IMR-90 (cell line): ENCODE measurements around the gene SLC6A16. TPM values are rescaled to one million over a fixed set of nuclear protein-coding genes. Genes with fewer than 3 reads are reported as not detected.

Source experiments
- ATAC-seq: fragments of 200-7000 bp; cut with Tn5 transposase; 2 replicates; pipeline ENCODE4 v1.9.1; 2020; ENCODE audit warnings: low read depth, mild to moderate bottlenecking, moderate library complexity
- BruUV-seq: library from RNA; stranded (reverse); fragments of 400-500 nt; replicated peaks from 2 replicates; lab custom pipeline; 2021; lab: Mats Ljungman, UMichigan
- CTCF ChIA-PET: fragments of 300-600 bp; formaldehyde crosslinking; extraction: SDS; loops from one replicate; lab custom pipeline; 2021; ENCODE audit warnings: antibody characterized with exemption; lab: Yijun Ruan, JAX
- POLR2A ChIA-PET: fragments of 300-600 bp; sonication (Branson Sonifier 250); formaldehyde crosslinking; loops from one replicate; lab custom pipeline; 2022; ENCODE audit warnings: antibody characterized with exemption; ENCODE audit not compliant: unreplicated experiment; lab: Charles Lee
- DNase-seq: peaks from one replicate; pipeline ENCODE4 v3.0.0; 2013
- H2AFZ ChIP-seq: replicated peaks from 2 replicates; pipeline ENCODE3; 2013; ENCODE audit warnings: low read length, mild to moderate bottlenecking; ENCODE audit not compliant: poor library complexity
- H2AK5ac ChIP-seq: 2 replicates; pipeline ENCODE4 v1.6.1; 2013; ENCODE audit warnings: low read depth, low read length, inconsistent platforms
- H2AK9ac ChIP-seq: replicated peaks from 2 replicates; pipeline ENCODE3; 2013; ENCODE audit warnings: mild to moderate bottlenecking, low read depth, low read length, moderate library complexity; ENCODE audit not compliant: poor library complexity
- H2BK120ac ChIP-seq: 2 replicates; pipeline ENCODE4 v1.6.1; 2013; ENCODE audit warnings: low read depth, low read length, inconsistent platforms
- H2BK15ac ChIP-seq: 3 replicates; pipeline ENCODE4 v1.6.1; 2013; ENCODE audit warnings: low read depth, low read length, inconsistent platforms
- H2BK20ac ChIP-seq: 2 replicates; pipeline ENCODE4 v1.6.1; 2013; ENCODE audit warnings: low read depth, mild to moderate bottlenecking, inconsistent platforms, low read length, moderate library complexity
- H2BK5ac ChIP-seq: 2 replicates; pipeline ENCODE4 v1.6.1; 2013; ENCODE audit warnings: mild to moderate bottlenecking, low read depth, low read length, inconsistent platforms; ENCODE audit not compliant: poor library complexity, severe bottlenecking
- H3K14ac ChIP-seq: replicated peaks from 2 replicates; pipeline ENCODE4 v1.6.1; 2013; ENCODE audit warnings: low read depth, low read length, inconsistent platforms
- H3K18ac ChIP-seq: 2 replicates; pipeline ENCODE4 v1.6.1; 2013; ENCODE audit warnings: low read depth, low read length, control low read depth
- H3K23ac ChIP-seq: 2 replicates; pipeline ENCODE4 v1.6.1; 2013; ENCODE audit warnings: low read depth, low read length, inconsistent platforms
- H3K27ac ChIP-seq: 2 replicates; pipeline ENCODE4 v1.5.1; 2013; ENCODE audit warnings: mild to moderate bottlenecking, control low read depth, low read length; ENCODE audit not compliant: insufficient read depth
- H3K27me3 ChIP-seq: 2 replicates; pipeline ENCODE4 v1.6.1; 2013; ENCODE audit warnings: low read length; ENCODE audit not compliant: control insufficient read depth, insufficient read depth
- H3K36me3 ChIP-seq: 2 replicates; pipeline ENCODE4 v1.6.1; 2013; ENCODE audit warnings: low read length, mixed read lengths; ENCODE audit not compliant: control insufficient read depth, insufficient read depth
- H3K4ac ChIP-seq: 2 replicates; pipeline ENCODE4 v1.6.1; 2013; ENCODE audit warnings: low read depth, low read length, inconsistent platforms
- H3K4me1 ChIP-seq: 2 replicates; pipeline ENCODE4 v1.6.1; 2013; ENCODE audit warnings: low read length, mixed read lengths; ENCODE audit not compliant: control insufficient read depth, insufficient read depth
- H3K4me2 ChIP-seq: 2 replicates; pipeline ENCODE4 v1.6.1; 2013; ENCODE audit warnings: low read depth, mild to moderate bottlenecking, control low read depth, low read length, moderate library complexity
- H3K4me3 ChIP-seq: 2 replicates; pipeline ENCODE4 v1.5.1; 2013; ENCODE audit warnings: low read depth, mild to moderate bottlenecking, control low read depth, low read length, moderate library complexity; ENCODE audit not compliant: insufficient read depth
- H3K56ac ChIP-seq: 2 replicates; pipeline ENCODE4 v1.6.1; 2013; ENCODE audit warnings: low read length, inconsistent platforms; ENCODE audit not compliant: insufficient read depth; ENCODE audit errors: extremely low read depth
- H3K79me1 ChIP-seq, 2 experiments: 2 replicates each; pipeline ENCODE4 v1.6.1; 2013; ENCODE audit warnings: low read length in 2 of 2, inconsistent platforms in 1 of 2, low read depth in 1 of 2
- H3K9ac ChIP-seq: 2 replicates; pipeline ENCODE4 v1.6.1; 2013; ENCODE audit warnings: low read depth, low read length, control low read depth
- H3K9me1 ChIP-seq: 2 replicates; pipeline ENCODE4 v1.6.1; 2013; ENCODE audit warnings: low read length, inconsistent platforms; ENCODE audit not compliant: insufficient read depth
- H3K9me3 ChIP-seq: 2 replicates; pipeline ENCODE4 v1.6.1; 2013; ENCODE audit warnings: low read length; ENCODE audit not compliant: control insufficient read depth, insufficient read depth
- H4K20me1 ChIP-seq: 2 replicates; pipeline ENCODE4 v1.6.1; 2013; ENCODE audit warnings: low read length, inconsistent platforms; ENCODE audit not compliant: insufficient read depth
- H4K5ac ChIP-seq: 2 replicates; pipeline ENCODE4 v1.6.1; 2013; ENCODE audit warnings: mild to moderate bottlenecking, low read depth, low read length, control low read depth
- H4K8ac ChIP-seq, 2 experiments: 2 replicates each; pipeline ENCODE4 v1.6.1; 2013; ENCODE audit warnings: low read depth in 2 of 2, low read length in 2 of 2, control low read depth in 1 of 2, inconsistent platforms in 1 of 2
- H4K91ac ChIP-seq: 2 replicates; pipeline ENCODE4 v1.6.1; 2013; ENCODE audit warnings: low read depth, low read length, inconsistent platforms; ENCODE audit not compliant: insufficient read depth
- CEBPB ChIP-seq: IDR thresholded peaks from 2 replicates; pipeline ENCODE4 v1.6.1; 2012; ENCODE audit warnings: low read depth, low read length, improper control_type of control experiment
- CHD1 ChIP-seq: IDR thresholded peaks from 2 replicates; pipeline ENCODE4 v1.6.1; 2012; ENCODE audit warnings: low read depth, low read length, improper control_type of control experiment
- CTCF ChIP-seq: conservative IDR thresholded peaks from 2 replicates; pipeline ENCODE4 v1.5.1; 2012; ENCODE audit warnings: mild to moderate bottlenecking, low read depth, low read length, improper control_type of control experiment
- ELK1 ChIP-seq: fragments of 150-350 bp; IDR thresholded peaks from 2 replicates; pipeline ENCODE4 v1.6.1; 2016; ENCODE audit warnings: low read depth, mild to moderate bottlenecking, low read length, moderate library complexity, borderline replicate concordance
- FOS ChIP-seq: fragments of 150-350 bp; IDR thresholded peaks from 2 replicates; pipeline ENCODE4 v1.6.1; 2016; ENCODE audit warnings: low read depth, low read length
- MAFK ChIP-seq: IDR thresholded peaks from 2 replicates; pipeline ENCODE4 v1.6.1; 2012; ENCODE audit warnings: low read depth, low read length, improper control_type of control experiment
- MAZ ChIP-seq: IDR thresholded peaks from 2 replicates; pipeline ENCODE4 v1.6.1; 2012; ENCODE audit warnings: low read depth, mild to moderate bottlenecking, low read length, improper control_type of control experiment, moderate library complexity, borderline replicate concordance
- MXI1 ChIP-seq: IDR thresholded peaks from 2 replicates; pipeline ENCODE4 v1.6.1; 2012; ENCODE audit warnings: low read depth, mild to moderate bottlenecking, low read length, moderate library complexity, borderline replicate concordance
- NFE2L2 ChIP-seq: fragments of 150-350 bp; IDR thresholded peaks from 2 replicates; pipeline ENCODE4 v1.6.1; 2016; ENCODE audit warnings: low read depth, mild to moderate bottlenecking, low read length
- POLR2A ChIP-seq: IDR thresholded peaks from 2 replicates; pipeline ENCODE4 v1.6.1; 2012; ENCODE audit warnings: mild to moderate bottlenecking, low read depth, low read length
- RAD21 ChIP-seq: IDR thresholded peaks from 2 replicates; pipeline ENCODE4 v1.6.1; 2012; ENCODE audit warnings: low read length, improper control_type of control experiment
- RCOR1 ChIP-seq: IDR thresholded peaks from 2 replicates; pipeline ENCODE4 v1.6.1; 2012; ENCODE audit warnings: mild to moderate bottlenecking, low read length, improper control_type of control experiment; ENCODE audit not compliant: insufficient replicate concordance
- RFX5 ChIP-seq: IDR thresholded peaks from 2 replicates; pipeline ENCODE4 v1.8.0; 2012; ENCODE audit warnings: low read depth, mild to moderate bottlenecking, low read length, moderate library complexity
- USF2 ChIP-seq: fragments of 150-350 bp; IDR thresholded peaks from 2 replicates; pipeline ENCODE4 v1.6.1; 2017; ENCODE audit warnings: mild to moderate bottlenecking, antibody characterized with exemption, low read length, low read depth
- WGBS, 2 experiments: methylation state at CpG; one replicate each; pipeline versions ENCODE4 v1.1.5 to v1.1.7; 2013; ENCODE audit warnings: missing lambda C conversion rate in 2 of 2; ENCODE audit not compliant: insufficient read length in 1 of 2; ENCODE audit errors: extremely low coverage in 2 of 2; 5-methylcytosine and 5-hydroxymethylcytosine counted together
- dilution Hi-C: fragments of 300-500 bp; cut with HindIII; formaldehyde crosslinking; loops from one replicate; pipeline ENCODE4 v1.14.3; 2018; ENCODE audit warnings: low sequenced_read_pairs; ENCODE audit not compliant: unreplicated experiment
- in situ Hi-C: fragments of 300-500 bp; cut with MboI; formaldehyde crosslinking; loops from 3 replicates; pipeline ENCODE4 v1.14.3; 2019; ENCODE audit warnings: low sequenced_read_pairs, inconsistent platforms, mixed read lengths
- intact Hi-C: fragments of 100-400 bp; cut with micrococcal nuclease; formaldehyde crosslinking; loops from 2 replicates; pipeline ENCODE4 v1.10.0; 2022
- polyA plus RNA-seq, 3 experiments: library from polyadenylated mRNA; depleted of rRNA; stranded (reverse); fragments of >200 nt; gene quantifications; 2 replicates each; pipeline ENCODE4 v1.2.3, GENCODE V29; 2012; ENCODE audit warnings: low replicate concordance in 1 of 3
- total RNA-seq: library from RNA; depleted of rRNA; stranded (reverse); fragments of >200 nt; gene quantifications from 2 replicates; pipeline ENCODE4 v1.2.3, GENCODE V29; 2012

SLC6A16 gene
- total and polyA plus RNA-seq, 2 of the 4 experiments (the other 2 are of a cell fraction) = 0.18 to 0.89 TPM

DNA sequence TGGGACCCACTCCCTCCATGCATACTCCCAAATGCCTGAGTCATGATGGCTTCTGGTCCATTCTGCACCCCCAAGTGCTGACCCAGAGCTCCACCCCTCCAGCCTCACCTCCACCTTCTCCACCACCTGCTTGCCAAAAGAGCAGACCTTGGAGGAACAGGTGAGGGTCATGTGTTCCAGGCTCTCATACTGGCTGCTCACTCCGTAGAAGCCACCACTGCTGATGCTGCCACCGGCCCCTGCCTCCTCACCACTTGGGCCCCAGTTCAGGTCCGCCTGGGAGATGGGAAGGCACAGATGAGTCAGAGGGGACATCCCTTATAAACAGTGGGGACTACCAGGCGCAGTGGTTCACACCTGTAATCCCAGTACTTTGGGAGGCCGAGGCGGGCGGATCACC, 18.1 kb upstream of the SLC6A16 start (continued):
- TF ChIP-seq FOS = no peak
- TF ChIP-seq RAD21 = no peak
- TF ChIP-seq RFX5 = no peak
- TF ChIP-seq NFE2L2 = no peak

GRCh38 chr19:49342291-49342721, 17.3 kb upstream of the SLC6A16 start:
- H4K5ac ChIP-seq = no peak overlapping the region
- H3K9me3 ChIP-seq = no peaks in the 10 kb centered on the region
- dilution Hi-C loops (no loop called here), intact Hi-C loops (no loop called here), in situ Hi-C loops (no loop called here)
- H2AK9ac ChIP-seq = no peak overlapping the region
- H3K4me3 ChIP-seq = no peak overlapping the region
- no peak overlapping the region for H2AFZ ChIP-seq
- 95% methylated on average over 8 of the region's 11 CpGs; no CpG with 5 or more reads in 1 of the 2 experiments for WGBS, 2 experiments
- H2AK5ac ChIP-seq = no peak overlapping the region
- H3K23ac ChIP-seq = no peak overlapping the region
- H3K4me1 ChIP-seq = no peaks in the 10 kb centered on the region
- H3K14ac ChIP-seq = no peak overlapping the region
- H3K79me1 ChIP-seq = peaks cover 0 to 12% of the 10 kb centered on the region in 2 experiments; a peak in 2 of 4 replicates
- H4K91ac ChIP-seq = no peak overlapping the region
- no peak overlapping the region for H3K18ac ChIP-seq
- DNase-seq = no peak
- no peak for ATAC-seq
- no peak overlapping the region for H3K9ac ChIP-seq
- H2BK120ac ChIP-seq = no peak overlapping the region
- BruUV-seq = no TSS peak
- POLR2A ChIA-PET = no interaction called here
- H3K56ac ChIP-seq = no peak overlapping the region; the same call in 1 of the 2 replicates
- H3K27ac ChIP-seq = no peak overlapping the region
- 0 out of 2 replicates have a peak, but pooled peaks cover 8% of the 10 kb centered on the region for H3K9me1 ChIP-seq
- no peaks in the 10 kb centered on the region for H3K27me3 ChIP-seq
- no peak overlapping the region for H2BK15ac ChIP-seq
- H4K20me1 ChIP-seq = peaks cover 1% of the 10 kb centered on the region
- H3K4me2 ChIP-seq = no peak overlapping the region
- H3K4ac ChIP-seq = no peak overlapping the region
- CTCF ChIA-PET = no interaction called here
- H2BK20ac ChIP-seq = no peak overlapping the region
- H4K8ac ChIP-seq = no peak overlapping the region
- H2BK5ac ChIP-seq = no peak overlapping the region
- H3K36me3 ChIP-seq = peaks cover 62% of the 10 kb centered on the region
- TF ChIP-seq ELK1 (no peak), NFE2L2 (no peak), MXI1 (no peak), MAZ (no peak), USF2 (no peak), CHD1 (no peak), CEBPB (no peak), RAD21 (no peak), POLR2A (no peak), RCOR1 (no peak), RFX5 (no peak), CTCF (no peak), MAFK (no peak), FOS (no peak)
